Bone marrow (tissue), 2 donors: ENCODE results near the gene RBM45.

ENCODE experiments used
- DNase-seq, 2 donors: peaks; one replicate each; lab custom pipeline; 2025; lab: John Stamatoyannopoulos, UW

Gene RBM45

GRCh38 chr2:178159966-178160365, 47.7 kb downstream of the RBM45 start:
- DNase-seq = no peak

GRCh38 chr2:178160601-178161000, 48.4 kb downstream of the RBM45 start:
- no peak for DNase-seq

- no peak for DNase-seq
Measured at GRCh38 chr2:178163395-178163794, 51.2 kb downstream of the RBM45 start.

GRCh38 chr2:178163911-178164310, 51.7 kb downstream of the RBM45 start:
- DNase-seq = no peak

- DNase-seq = no peak
Measured at GRCh38 chr2:178173657-178174056, 61.4 kb downstream of the RBM45 start.

GRCh38 chr2:178177066-178177679, 64.9 kb downstream of the RBM45 start:
- no peak for DNase-seq
